ENCODE measurements around the gene RALB.

Gene RALB

DNA sequence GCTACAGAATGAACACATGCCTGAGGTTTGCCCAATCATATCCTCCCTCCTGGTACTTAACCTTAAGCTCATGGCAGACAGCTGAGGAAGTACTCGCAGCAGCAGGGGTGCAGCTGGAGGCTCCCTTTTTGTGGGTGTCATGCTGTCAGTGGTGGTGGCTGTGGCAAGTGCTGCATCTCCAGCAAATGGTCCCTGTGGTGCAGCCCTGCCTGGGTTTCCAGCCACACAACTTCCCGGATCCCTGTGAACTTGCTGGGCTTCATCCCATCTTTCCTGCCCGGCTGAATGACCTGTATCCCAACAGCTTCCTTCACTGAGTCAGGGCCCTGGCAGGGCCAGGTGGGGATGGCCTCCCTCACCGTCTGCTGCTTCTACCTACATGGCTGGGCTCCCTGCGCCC, 34.5 kb upstream of the RALB start:
- ChIA-PET CTCF (no interaction called here), POLR2A (interaction anchor here (0.8 kb wide), 1 partner anchor 34 kb away, joined by 3 read pairs; the partner anchor contains the start of gene RALB)
- Histone ChIP-seq H3K27ac (ENCODE audit: extremely low read depth, low read depth, low read length) (no peak overlapping the region), H3K4me3 (ENCODE audit: low read depth, low read length) (no peak overlapping the region), H3K9me3 (ENCODE audit: control insufficient read depth, insufficient read depth, low read depth, low read length) (no peaks in the 10 kb centered on the region), H3K4me1 (ENCODE audit: control insufficient read depth, insufficient read depth, low read length) (no peaks in the 10 kb centered on the region), H3K36me3 (ENCODE audit: control insufficient read depth in 2 of 2, insufficient read depth in 1 of 2, low read length in 2 of 2) (peaks cover 0 to 30% of the 10 kb centered on the region in 2 experiments; a peak in 1 of 3 replicates)
- TF ChIP-seq ZBTB48 (tag by site-specific recombination; IDR thresholded peaks at IDR 0.05), result no peak
- TF ChIP-seq, protein P1, sequence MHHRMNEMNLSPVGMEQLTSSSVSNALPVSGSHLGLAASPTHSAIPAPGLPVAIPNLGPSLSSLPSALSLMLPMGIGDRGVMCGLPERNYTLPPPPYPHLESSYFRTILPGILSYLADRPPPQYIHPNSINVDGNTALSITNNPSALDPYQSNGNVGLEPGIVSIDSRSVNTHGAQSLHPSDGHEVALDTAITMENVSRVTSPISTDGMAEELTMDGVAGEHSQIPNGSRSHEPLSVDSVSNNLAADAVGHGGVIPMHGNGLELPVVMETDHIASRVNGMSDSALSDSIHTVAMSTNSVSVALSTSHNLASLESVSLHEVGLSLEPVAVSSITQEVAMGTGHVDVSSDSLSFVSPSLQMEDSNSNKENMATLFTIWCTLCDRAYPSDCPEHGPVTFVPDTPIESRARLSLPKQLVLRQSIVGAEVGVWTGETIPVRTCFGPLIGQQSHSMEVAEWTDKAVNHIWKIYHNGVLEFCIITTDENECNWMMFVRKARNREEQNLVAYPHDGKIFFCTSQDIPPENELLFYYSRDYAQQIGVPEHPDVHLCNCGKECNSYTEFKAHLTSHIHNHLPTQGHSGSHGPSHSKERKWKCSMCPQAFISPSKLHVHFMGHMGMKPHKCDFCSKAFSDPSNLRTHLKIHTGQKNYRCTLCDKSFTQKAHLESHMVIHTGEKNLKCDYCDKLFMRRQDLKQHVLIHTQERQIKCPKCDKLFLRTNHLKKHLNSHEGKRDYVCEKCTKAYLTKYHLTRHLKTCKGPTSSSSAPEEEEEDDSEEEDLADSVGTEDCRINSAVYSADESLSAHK (tag by site-specific recombination; IDR thresholded peaks at IDR 0.05), result no peak
- TF ChIP-seq GFI1B (tag by site-specific recombination; IDR thresholded peaks at IDR 0.05), result no peak
- TF ChIP-seq TSHZ1 (tag by site-specific recombination; IDR thresholded peaks at IDR 0.05; ENCODE audit: borderline replicate concordance), result no peak
- no peak for TF ChIP-seq ZNF677 (tag by site-specific recombination; IDR thresholded peaks at IDR 0.05)
- no peak for TF ChIP-seq MEIS1 (CRISPR knock-in tag; IDR thresholded peaks at IDR 0.05; ENCODE audit: borderline replicate concordance)
- no peak for TF ChIP-seq ZNF837 (tag by site-specific recombination; IDR thresholded peaks at IDR 0.05)
- TF ChIP-seq, protein P2, sequence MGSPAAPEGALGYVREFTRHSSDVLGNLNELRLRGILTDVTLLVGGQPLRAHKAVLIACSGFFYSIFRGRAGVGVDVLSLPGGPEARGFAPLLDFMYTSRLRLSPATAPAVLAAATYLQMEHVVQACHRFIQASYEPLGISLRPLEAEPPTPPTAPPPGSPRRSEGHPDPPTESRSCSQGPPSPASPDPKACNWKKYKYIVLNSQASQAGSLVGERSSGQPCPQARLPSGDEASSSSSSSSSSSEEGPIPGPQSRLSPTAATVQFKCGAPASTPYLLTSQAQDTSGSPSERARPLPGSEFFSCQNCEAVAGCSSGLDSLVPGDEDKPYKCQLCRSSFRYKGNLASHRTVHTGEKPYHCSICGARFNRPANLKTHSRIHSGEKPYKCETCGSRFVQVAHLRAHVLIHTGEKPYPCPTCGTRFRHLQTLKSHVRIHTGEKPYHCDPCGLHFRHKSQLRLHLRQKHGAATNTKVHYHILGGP (tag by site-specific recombination; IDR thresholded peaks at IDR 0.05), result no peak
- TF ChIP-seq ZNF830 (tag by site-specific recombination; IDR thresholded peaks at IDR 0.05; ENCODE audit: low read depth), result no peak
- TF ChIP-seq ZNF48 (tag by site-specific recombination; IDR thresholded peaks at IDR 0.05), result no peak
- TF ChIP-seq ZNF513 (tag by site-specific recombination; IDR thresholded peaks at IDR 0.05), result no peak
- TF ChIP-seq GLI4 (tag by site-specific recombination; IDR thresholded peaks at IDR 0.05), result no peak
- no peak for TF ChIP-seq ZBTB1 (tag by site-specific recombination; IDR thresholded peaks at IDR 0.05)
- no peak for TF ChIP-seq GLIS2 (tag by site-specific recombination; IDR thresholded peaks at IDR 0.05)
- no peak for TF ChIP-seq ZNF623 (tag by site-specific recombination; IDR thresholded peaks at IDR 0.05)
- no peak for TF ChIP-seq ZNF701 (tag by site-specific recombination; IDR thresholded peaks at IDR 0.05)
- no peak for TF ChIP-seq ZNF114 (tag by site-specific recombination; IDR thresholded peaks at IDR 0.05)
- no peak for TF ChIP-seq ZNF23 (tag by site-specific recombination; IDR thresholded peaks at IDR 0.05; ENCODE audit: borderline replicate concordance)

All from HEK293 (cell line).